K562 (cell line): Measurements from ENCODE around the gene PPP1R10. TPM values are rescaled to one million over a fixed set of nuclear protein-coding genes. Genes with fewer than 3 reads are reported as not detected.

Source experiments
- ATF7 ChIP-seq: fragments of 450-650 bp; IDR thresholded peaks from 2 replicates; pipeline ENCODE4 v1.7.1; 2014; ENCODE audit warnings: mild to moderate bottlenecking, moderate library complexity
- CREB1 ChIP-seq, 2 experiments: sonication (generic) in 1 of 2; formaldehyde crosslinking in 1 of 2; IDR thresholded peaks; 2 replicates each; pipeline versions ENCODE4 v1.6.1 to v1.8.0; 2012 to 2022; ENCODE audit warnings: inconsistent platforms in 1 of 2, mild to moderate bottlenecking in 1 of 2, missing genetic modification reagents in 1 of 2, moderate library complexity in 1 of 2
- DACH1 ChIP-seq: fragments of 450-650 bp; IDR thresholded peaks from 2 replicates; pipeline ENCODE4 v1.6.1; 2018; ENCODE audit not compliant: partially characterized antibody
- E2F8 ChIP-seq: fragments of 450-650 bp; IDR thresholded peaks from 2 replicates; pipeline ENCODE4 v1.7.1; 2018; ENCODE audit warnings: mild to moderate bottlenecking, low read depth; ENCODE audit not compliant: partially characterized antibody
- FUS ChIP-seq: fragments of 200-400 bp; formaldehyde crosslinking; optimal IDR thresholded peaks from 2 replicates; pipeline ENCODE3; 2017; ENCODE audit warnings: low read depth, low read length
- GTF2A2 ChIP-seq: IDR thresholded peaks from 2 replicates; pipeline ENCODE4 v1.6.1; 2016; ENCODE audit warnings: mild to moderate bottlenecking, missing genetic modification characterization, missing compliant biosample characterization
- HSF4 ChIP-seq: fragments of 250-450 bp; sonication (Bioruptor Pico); IDR thresholded peaks from 2 replicates; pipeline ENCODE4 v2.1.2; 2022; ENCODE audit warnings: mild to moderate bottlenecking, moderate library complexity, borderline replicate concordance
- MIER1 ChIP-seq: fragments of 450-650 bp; IDR thresholded peaks from 2 replicates; pipeline ENCODE4 v1.6.1; 2016; ENCODE audit warnings: antibody characterized with exemption, mild to moderate bottlenecking, low read depth
- MLX ChIP-seq, 2 experiments: fragments of 450-650 bp in 1 of 2; sonication (generic) in 1 of 2; formaldehyde crosslinking; conservative IDR thresholded peaks; 2 replicates each; pipeline versions ENCODE4 v1.4.0 to v1.8.1; 2020 to 2022; ENCODE audit warnings: mild to moderate bottlenecking in 1 of 2, missing genetic modification reagents in 1 of 2
- NELFE ChIP-seq: IDR thresholded peaks from 2 replicates; pipeline ENCODE4 v1.6.1; 2011; ENCODE audit warnings: mild to moderate bottlenecking; ENCODE audit not compliant: insufficient read depth, insufficient read length
- NFATC3 ChIP-seq: fragments of 450-650 bp; IDR thresholded peaks from 2 replicates; pipeline ENCODE4 v1.6.1; 2017; ENCODE audit warnings: mild to moderate bottlenecking
- PHB ChIP-seq: fragments of 250-450 bp; sonication (Bioruptor Pico); IDR thresholded peaks from 2 replicates; pipeline ENCODE4 v1.5.0; 2021
- PHB2 ChIP-seq: fragments of 450-650 bp; IDR thresholded peaks from 2 replicates; pipeline ENCODE4 v1.6.1; 2017; ENCODE audit warnings: low read depth
- PHTF2 ChIP-seq: fragments of 250-450 bp; sonication (Bioruptor Pico); IDR thresholded peaks from 2 replicates; pipeline ENCODE4 v1.5.0; 2021; ENCODE audit warnings: mild to moderate bottlenecking
- POLR2G ChIP-seq: fragments of 200-400 bp; formaldehyde crosslinking; IDR thresholded peaks from 2 replicates; pipeline ENCODE4 v1.6.1; 2017; ENCODE audit warnings: low read depth, mild to moderate bottlenecking, antibody characterized with exemption, low read length, moderate library complexity
- PRPF4 ChIP-seq: fragments of 200-400 bp; formaldehyde crosslinking; IDR thresholded peaks from one replicate; pipeline ENCODE4 v1.6.1; 2017; ENCODE audit warnings: low read length, low read depth, mild to moderate bottlenecking; ENCODE audit not compliant: insufficient read depth, poor library complexity, severe bottlenecking
- SETDB1 ChIP-seq: IDR thresholded peaks from one replicate; pipeline ENCODE4 v1.6.1; 2012; ENCODE audit warnings: low read length, control low read depth, inconsistent platforms
- SMARCC2 ChIP-seq: fragments of 450-650 bp; IDR thresholded peaks from 2 replicates; pipeline ENCODE4 v1.6.1; 2017; ENCODE audit warnings: antibody characterized with exemption, moderate library complexity, mild to moderate bottlenecking, low read depth
- SNIP1 ChIP-seq: fragments of 450-650 bp; IDR thresholded peaks from 2 replicates; pipeline ENCODE4 v1.7.1; 2017; ENCODE audit warnings: low read depth, mild to moderate bottlenecking
- SPI1 ChIP-seq: IDR thresholded peaks from 2 replicates; pipeline ENCODE4 v1.6.1; 2011; ENCODE audit warnings: low read depth, low read length, control low read depth, borderline replicate concordance
- TAF7 ChIP-seq: fragments of 450-650 bp; IDR thresholded peaks from 2 replicates; pipeline ENCODE4 v1.6.1; 2016; ENCODE audit warnings: missing genetic modification characterization, missing compliant biosample characterization
- TARDBP ChIP-seq: fragments of 450-650 bp; IDR thresholded peaks from 2 replicates; pipeline ENCODE4 v1.6.1; 2016
- TCF7L2 ChIP-seq: fragments of 150-350 bp; IDR thresholded peaks from 2 replicates; pipeline ENCODE4 v1.6.1; 2016; ENCODE audit warnings: low read depth, mild to moderate bottlenecking, low read length, moderate library complexity
- TGIF2 ChIP-seq: sonication (generic); formaldehyde crosslinking; IDR thresholded peaks from 2 replicates; pipeline ENCODE4 v1.8.1; 2022; ENCODE audit warnings: mild to moderate bottlenecking, missing genetic modification reagents, moderate library complexity
- U2AF2 ChIP-seq: fragments of 200-400 bp; formaldehyde crosslinking; optimal IDR thresholded peaks from 2 replicates; pipeline ENCODE3; 2017; ENCODE audit warnings: low read depth, mild to moderate bottlenecking, low read length
- ZNF311 ChIP-seq: fragments of 250-450 bp; sonication (Bioruptor Pico); IDR thresholded peaks from 2 replicates; pipeline ENCODE4 v1.4.0; 2020; ENCODE audit warnings: mild to moderate bottlenecking, moderate library complexity
- ZNF586 ChIP-seq: fragments of 450-650 bp; formaldehyde crosslinking; conservative IDR thresholded peaks from 2 replicates; pipeline ENCODE4 v1.4.0; 2020; ENCODE audit warnings: mild to moderate bottlenecking, moderate library complexity
- ZNF77 ChIP-seq: fragments of 250-450 bp; sonication (Bioruptor Pico); IDR thresholded peaks from 2 replicates; pipeline ENCODE4 v1.5.0; 2020
- polyA plus RNA-seq, 8 experiments: library from polyadenylated mRNA; depleted of rRNA in 4 of 8; stranded (reverse) in 5 of 8; unstranded in 3 of 8; fragments of >200 nt; fragmentation: Nextera tagmentation in 2 of 8; fragmentation: Illumina TruSeq in 1 of 8; extraction: Ambion mirVana in 2 of 8; extraction: Trizol in 1 of 8; gene quantifications; 2 replicates each; pipeline versions ENCODE4 v1.2.1 to v1.2.3, GENCODE V29; 2011 to 2014; ENCODE audit warnings: inconsistent platforms in 1 of 8, missing spikeins in 1 of 8
- total RNA-seq, 7 experiments: library from RNA; depleted of rRNA in 6 of 7; stranded (reverse); fragments of >200 nt in 6 of 7; fragmentation: Illumina TruSeq in 2 of 7; extraction: Trizol in 2 of 7; gene quantifications; 2 replicates each; pipeline versions ENCODE4 v1.2.1 to v1.2.3, GENCODE V29; 2011 to 2021; ENCODE audit warnings: low replicate concordance in 1 of 7

PPP1R10 gene
- total and polyA plus RNA-seq, 9 of the 15 experiments (the other 6 are each of a cell fraction or from before 2014, with no cell fraction given) = 14.1 to 65.5 (median 32.6) TPM

GRCh38 chr6:30571075-30571761 is 45.8 kb downstream of the PPP1R10 start, which contains the start of gene ABCF1 (continued):
- TF ChIP-seq E2F8 (peak; percentile 91), POLR2G (peak; percentile 98), GTF2A2 (no peak; the same call in 1 of the 2 replicates), NELFE (no peak), SMARCC2 (0 out of 2 replicates have a peak, but pooled peaks have one; percentile 22), ZNF586 (CRISPR knock-in tag) (0 out of 2 replicates have a peak, but pooled peaks have one; percentile 64), CREB1 (IDR thresholded peaks at IDR 0.05) (peak; percentile 97), CREB1 (CRISPR knock-in tag; IDR thresholded peaks at IDR 0.05) (peak; percentile 93), MIER1 (no peak), HSF4 (CRISPR knock-in tag) (no peak), PRPF4 (no peak), MLX (CRISPR knock-in tag; conservative IDR thresholded peaks at IDR 0.05) (no peak), PHTF2 (CRISPR knock-in tag) (no peak), TAF7 (tag) (peak; percentile 12; the same call in 1 of the 2 replicates), SETDB1 (no peak), PHB (CRISPR knock-in tag) (no peak), NFATC3 (no peak), SNIP1 (no peak), DACH1 (no peak), TARDBP (peak; percentile 89; the same call in 1 of the 2 replicates), SPI1 (no peak), ATF7 (peak; percentile 94), TCF7L2 (no peak), PHB2 (no peak), TGIF2 (no peak), ZNF311 (no peak), U2AF2 (no peak), FUS (no peak), ZNF77 (no peak)
